Astrocyte of the cerebellum (primary cell): ENCODE results near the gene METTL24.

Experiments
- DNase-seq: peaks from one replicate; pipeline ENCODE4 v3.0.0-alpha.2; 2011; ENCODE audit warnings: low read depth
- H3K4me3 ChIP-seq: 2 replicates; pipeline ENCODE4 v1.5.1; 2011; ENCODE audit warnings: mild to moderate bottlenecking, low read depth, low read length, moderate library complexity
- CTCF ChIP-seq: IDR thresholded peaks from 2 replicates; pipeline ENCODE4 v1.5.1; 2012; ENCODE audit warnings: low read length, low read depth, moderate library complexity, mild to moderate bottlenecking; ENCODE audit errors: missing control alignments
- in situ Hi-C: cut with HindIII; loops from 2 replicates; pipeline ENCODE4 v1.10.0; 2017; ENCODE audit warnings: low sequenced_read_pairs

Gene METTL24

DNA sequence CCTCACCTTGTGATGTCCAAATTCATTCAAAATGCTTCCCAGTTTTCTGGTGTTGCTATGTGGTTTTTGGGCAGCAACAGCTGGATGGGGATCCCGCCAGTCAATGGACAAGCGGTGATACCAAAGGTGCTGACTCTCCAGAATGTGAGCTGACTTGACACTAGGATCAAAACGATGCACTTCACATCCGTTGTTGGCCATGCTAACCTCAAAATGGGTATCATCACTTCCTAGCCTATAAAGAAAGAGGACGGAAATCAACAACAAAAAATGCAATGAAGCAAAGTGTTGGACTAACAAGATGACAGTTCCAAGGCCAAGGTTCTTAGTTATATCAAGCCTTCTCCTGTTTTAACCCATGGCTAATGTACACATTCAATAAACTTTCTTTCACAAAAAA, 59.2 kb downstream of the METTL24 start:
- no peak for DNase-seq
- no peak overlapping the region for H3K4me3 ChIP-seq
- in situ Hi-C loops: no loop called here
- TF ChIP-seq CTCF: no peak

DNA sequence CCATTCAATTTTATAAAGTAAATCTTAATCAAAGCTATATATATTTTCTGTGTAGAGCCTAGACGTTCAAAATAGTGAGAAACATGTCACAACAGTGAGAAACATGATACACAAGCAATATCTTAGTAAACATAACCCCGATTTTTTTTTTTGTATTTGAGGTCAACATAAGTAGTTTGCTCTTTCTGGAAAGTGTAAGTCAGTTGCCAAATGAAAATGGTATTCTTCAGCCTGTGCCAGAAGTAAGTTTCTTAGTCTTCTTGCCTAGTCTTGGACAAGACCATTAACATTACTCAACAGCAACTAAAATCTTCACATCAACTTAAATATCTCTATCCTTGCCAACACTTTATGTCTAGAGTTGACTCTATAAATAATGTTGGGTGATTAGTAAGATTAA, 59.7 kb downstream of the METTL24 start:
- DNase-seq: no peak
- in situ Hi-C loops: no loop called here
- H3K4me3 ChIP-seq: no peak overlapping the region
- no peak for TF ChIP-seq CTCF

- in situ Hi-C loops: no loop called here
- TF ChIP-seq CTCF: no peak
- no peak overlapping the region for H3K4me3 ChIP-seq
- DNase-seq: no peak
Measured at GRCh38 chr6:110296241-110297025, 61.7 kb downstream of the METTL24 start.

DNA sequence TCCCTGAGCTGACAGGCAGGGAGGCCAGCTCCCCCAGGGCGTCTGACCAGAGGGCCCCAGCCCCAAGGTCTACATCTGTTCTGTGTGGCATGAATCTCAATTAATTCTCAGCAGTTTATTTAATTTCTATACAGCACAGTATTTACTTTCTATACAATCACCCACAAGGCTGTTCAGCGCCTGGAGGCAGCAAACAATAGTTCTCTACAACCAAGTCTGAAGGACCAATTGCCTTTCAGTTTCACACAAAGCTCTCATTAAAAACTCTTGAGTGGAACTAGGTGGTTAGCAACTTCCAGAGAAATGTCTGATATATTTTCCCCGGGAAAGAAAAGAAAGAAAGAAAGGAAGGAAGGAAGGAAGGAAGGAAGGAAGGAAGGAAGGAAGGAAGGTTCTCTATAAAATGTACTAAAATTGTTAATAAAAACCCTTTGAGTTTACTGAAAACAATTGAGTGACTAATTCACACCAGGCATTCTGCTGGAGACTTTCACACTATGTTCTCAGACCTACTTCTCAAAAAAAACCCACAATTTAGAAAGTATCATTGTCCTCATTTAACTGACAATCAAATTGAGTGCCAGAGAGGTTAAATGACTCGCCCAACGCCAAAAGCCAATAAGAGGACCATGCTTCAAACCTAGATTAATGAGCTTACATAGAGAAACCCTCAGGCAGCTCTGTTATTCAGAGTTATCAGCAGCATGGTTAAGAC, 62.5 kb downstream of the METTL24 start:
- in situ Hi-C loops: no loop called here

DNA sequence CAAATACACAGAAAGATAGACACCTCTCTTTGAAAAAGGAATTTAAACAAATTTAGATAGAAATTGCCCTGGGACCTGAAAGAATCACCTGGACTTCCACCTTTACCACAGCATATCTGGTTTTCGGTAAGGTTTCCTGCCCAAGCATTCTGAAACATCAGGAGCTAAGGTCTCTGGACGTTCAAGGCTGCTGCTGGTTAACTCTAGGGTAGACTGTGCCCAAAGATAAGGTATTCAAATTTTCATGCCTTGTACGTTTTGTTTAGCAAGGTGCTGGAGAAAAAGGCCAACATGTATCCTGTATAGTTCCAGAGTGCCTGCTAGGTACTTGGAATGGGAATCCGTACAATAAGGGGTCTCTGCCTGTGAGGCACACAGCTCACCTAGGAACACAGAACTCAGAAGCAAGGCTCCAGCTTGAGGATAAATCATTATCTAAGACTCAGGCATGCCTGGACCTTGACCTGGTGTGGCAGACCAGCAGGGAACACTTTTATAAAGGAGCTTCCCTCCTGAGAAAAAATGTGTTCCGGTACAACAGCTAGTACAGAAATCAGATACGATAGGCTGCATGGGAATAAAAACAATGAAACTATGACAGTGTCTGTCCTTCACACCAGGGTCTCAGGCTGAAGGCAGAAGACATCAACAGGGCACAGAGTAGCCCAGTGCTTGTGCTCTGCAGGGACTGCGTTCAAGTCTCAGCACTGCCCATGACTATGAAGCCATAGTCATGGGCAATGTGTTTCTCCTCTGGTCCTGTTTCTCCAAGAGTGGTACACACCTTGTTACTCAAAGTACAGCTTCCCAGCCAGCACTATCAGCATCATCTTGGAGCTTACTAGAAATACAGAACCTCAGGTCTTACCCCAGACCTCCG, 70.4 kb downstream of the METTL24 start:
- DNase-seq: no peak
- H3K4me3 ChIP-seq: no peak overlapping the region
- TF ChIP-seq CTCF: no peak
- in situ Hi-C loops: no loop called here

More for the DNA sequence above, 62.5 kb downstream of the METTL24 start:
- no peak for DNase-seq
- H3K4me3 ChIP-seq: no peak overlapping the region
- TF ChIP-seq CTCF: no peak
